ENCODE measurements around the gene PLN. TPM values are rescaled to one million over a fixed set of nuclear protein-coding genes. Genes with fewer than 3 reads are reported as not detected.

Gene PLN
- total and polyA plus RNA-seq, 2 experiments from 2014 or later, result 0.40 to 0.80 TPM

DNA sequence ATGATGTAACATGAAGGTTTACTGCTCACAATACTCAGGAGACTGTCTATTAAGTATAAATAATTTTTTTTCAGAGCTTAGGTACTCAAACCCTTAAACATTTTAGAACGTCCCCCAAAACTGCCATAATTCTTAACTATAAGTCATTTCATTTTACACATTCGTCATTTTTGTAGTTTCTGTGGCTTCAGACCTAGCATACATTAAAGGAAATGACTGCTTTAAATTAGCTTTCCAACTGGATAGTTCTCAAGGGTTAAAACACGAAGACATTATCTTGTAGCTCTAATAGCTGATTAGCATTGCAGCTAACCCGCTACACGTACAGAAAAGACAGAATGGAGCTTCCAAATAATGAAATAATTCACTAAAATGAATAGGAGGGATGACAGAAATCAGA is 24.9 kb upstream of the PLN start:
- H3K9me2 ChIP-seq (replicated peaks; ENCODE audit: insufficient read depth), result no peaks in the 10 kb centered on the region
- H3K9me3 ChIP-seq (ENCODE audit: low read depth), result no peaks in the 10 kb centered on the region
- no peaks in the 10 kb centered on the region for H3K27me3 ChIP-seq
- no peak overlapping the region for H3K27ac ChIP-seq
- WGBS (ENCODE audit: low lambda C conversion rate, missing lambda C conversion rate), result 93% methylated on average over 5 of the region's 5 CpGs
- no peak overlapping the region for H3K4me3 ChIP-seq
- peaks cover 46% of the 10 kb centered on the region for H3K79me2 ChIP-seq
- no peaks in the 10 kb centered on the region for H3K36me3 ChIP-seq (replicated peaks; ENCODE audit: insufficient read depth, low read depth)
- no peak overlapping the region for H2AFZ ChIP-seq
- no peak for TF ChIP-seq EZH2 (IDR thresholded peaks at IDR 0.05; ENCODE audit: borderline replicate concordance)
- no peak for TF ChIP-seq EZH2phosphoT487 (IDR thresholded peaks at IDR 0.05; ENCODE audit: low read depth, severe bottlenecking, unreplicated experiment)
- TF ChIP-seq, protein P1, sequence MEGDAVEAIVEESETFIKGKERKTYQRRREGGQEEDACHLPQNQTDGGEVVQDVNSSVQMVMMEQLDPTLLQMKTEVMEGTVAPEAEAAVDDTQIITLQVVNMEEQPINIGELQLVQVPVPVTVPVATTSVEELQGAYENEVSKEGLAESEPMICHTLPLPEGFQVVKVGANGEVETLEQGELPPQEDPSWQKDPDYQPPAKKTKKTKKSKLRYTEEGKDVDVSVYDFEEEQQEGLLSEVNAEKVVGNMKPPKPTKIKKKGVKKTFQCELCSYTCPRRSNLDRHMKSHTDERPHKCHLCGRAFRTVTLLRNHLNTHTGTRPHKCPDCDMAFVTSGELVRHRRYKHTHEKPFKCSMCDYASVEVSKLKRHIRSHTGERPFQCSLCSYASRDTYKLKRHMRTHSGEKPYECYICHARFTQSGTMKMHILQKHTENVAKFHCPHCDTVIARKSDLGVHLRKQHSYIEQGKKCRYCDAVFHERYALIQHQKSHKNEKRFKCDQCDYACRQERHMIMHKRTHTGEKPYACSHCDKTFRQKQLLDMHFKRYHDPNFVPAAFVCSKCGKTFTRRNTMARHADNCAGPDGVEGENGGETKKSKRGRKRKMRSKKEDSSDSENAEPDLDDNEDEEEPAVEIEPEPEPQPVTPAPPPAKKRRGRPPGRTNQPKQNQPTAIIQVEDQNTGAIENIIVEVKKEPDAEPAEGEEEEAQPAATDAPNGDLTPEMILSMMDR (IDR thresholded peaks at IDR 0.05; ENCODE audit: poor library complexity), result no peak
- DNase-seq (ENCODE audit: low spot score), result no peak
- H3K4me1 ChIP-seq (ENCODE audit: insufficient read depth), result no peaks in the 10 kb centered on the region
- H3K4me2 ChIP-seq, result no peak overlapping the region
- peaks cover 1% of the 10 kb centered on the region for H4K20me1 ChIP-seq (ENCODE audit: insufficient read depth, poor library complexity, severe bottlenecking)

DNA sequence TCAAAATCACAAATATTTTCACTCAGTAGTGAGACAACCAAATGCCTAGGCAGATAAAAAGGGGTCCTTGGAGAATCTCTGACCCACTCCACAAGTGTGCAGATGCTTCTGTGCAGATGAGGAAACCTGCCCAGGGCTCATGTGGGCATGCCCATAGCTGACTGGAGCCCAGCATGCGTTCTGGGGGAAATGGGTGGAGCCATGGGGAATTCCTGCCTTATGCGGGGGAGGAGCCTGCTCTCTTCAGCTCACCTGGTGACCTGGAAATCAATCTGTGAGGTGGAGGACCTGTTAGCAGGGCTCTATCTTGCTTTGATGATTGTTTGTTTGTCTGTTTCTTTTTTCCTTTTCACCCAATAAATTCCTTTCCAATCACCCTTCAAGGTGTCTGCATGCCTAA is 23.4 kb upstream of the PLN start:
- no peaks in the 10 kb centered on the region for H3K36me3 ChIP-seq (replicated peaks; ENCODE audit: insufficient read depth, low read depth)

DNA sequence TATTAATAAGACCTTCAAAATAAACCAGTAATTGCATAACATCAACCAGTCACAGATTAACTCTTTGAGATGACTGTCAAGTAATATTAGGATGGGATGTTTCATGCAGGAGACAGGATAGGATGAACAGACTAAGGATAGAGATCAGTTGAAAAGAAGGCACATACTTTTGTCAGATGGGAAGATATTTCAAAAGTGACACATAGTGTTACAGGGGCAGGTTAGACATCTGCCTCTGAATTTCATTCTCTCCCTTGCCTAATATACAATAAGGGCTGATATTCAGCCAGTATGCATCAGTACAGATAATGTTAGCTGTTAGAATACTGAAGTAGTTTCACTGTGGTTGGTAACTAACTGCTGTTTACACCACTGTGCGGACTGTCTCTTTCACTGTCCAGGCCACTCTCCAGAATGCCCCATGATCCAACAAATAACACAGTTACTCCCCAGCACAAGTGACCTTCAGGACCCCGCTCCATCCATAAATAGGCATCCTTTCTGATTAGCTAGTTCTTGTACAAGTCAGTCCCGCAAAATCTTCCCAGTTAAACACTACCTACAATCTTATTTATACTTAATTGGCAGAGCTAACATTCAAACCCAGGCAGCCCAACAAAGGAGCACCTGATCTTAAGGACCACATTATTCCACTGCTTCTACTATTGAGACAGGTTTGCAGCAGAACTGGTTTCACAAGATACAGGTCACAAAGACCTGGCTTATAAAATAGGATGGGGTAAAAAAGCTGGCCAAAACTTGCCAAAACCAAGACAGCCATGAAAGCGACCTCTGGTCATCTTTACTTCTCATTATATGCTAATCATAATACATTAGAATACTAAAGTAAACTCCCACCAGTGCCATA is 21.9 kb upstream of the PLN start:
- H2AFZ ChIP-seq, result no peak overlapping the region
- H3K27ac ChIP-seq, result no peak overlapping the region
- H3K79me2 ChIP-seq, result peaks cover 63% of the 10 kb centered on the region
- H4K20me1 ChIP-seq (ENCODE audit: insufficient read depth, poor library complexity, severe bottlenecking), result peaks cover 7% of the 10 kb centered on the region
- 100% methylated on average over 4 of the region's 4 CpGs for WGBS (ENCODE audit: low lambda C conversion rate, missing lambda C conversion rate)
- H3K36me3 ChIP-seq (replicated peaks; ENCODE audit: insufficient read depth, low read depth), result no peaks in the 10 kb centered on the region
- DNase-seq (ENCODE audit: low spot score), result no peak
- H3K4me1 ChIP-seq (ENCODE audit: insufficient read depth), result no peaks in the 10 kb centered on the region
- no peak for TF ChIP-seq EZH2 (IDR thresholded peaks at IDR 0.05; ENCODE audit: borderline replicate concordance)
- TF ChIP-seq, protein P1 (IDR thresholded peaks at IDR 0.05; ENCODE audit: poor library complexity), result no peak
- H3K4me2 ChIP-seq, result no peak overlapping the region
- H3K4me3 ChIP-seq, result no peak overlapping the region
- H3K9me3 ChIP-seq (ENCODE audit: low read depth), result peaks cover 5% of the 10 kb centered on the region
- no peaks in the 10 kb centered on the region for H3K27me3 ChIP-seq
- no peaks in the 10 kb centered on the region for H3K9me2 ChIP-seq (replicated peaks; ENCODE audit: insufficient read depth)

More for the DNA sequence above, 23.4 kb upstream of the PLN start:
- H3K4me2 ChIP-seq, result no peak overlapping the region
- H2AFZ ChIP-seq, result no peak overlapping the region
- peaks cover 55% of the 10 kb centered on the region for H3K79me2 ChIP-seq
- WGBS (ENCODE audit: low lambda C conversion rate, missing lambda C conversion rate), result 71% methylated on average over 2 of the region's 2 CpGs
- TF ChIP-seq, protein P1 (IDR thresholded peaks at IDR 0.05; ENCODE audit: poor library complexity), result no peak
- TF ChIP-seq EZH2 (IDR thresholded peaks at IDR 0.05; ENCODE audit: borderline replicate concordance) (no peak), EZH2phosphoT487 (IDR thresholded peaks at IDR 0.05; ENCODE audit: low read depth, severe bottlenecking, unreplicated experiment) (no peak)
- no peaks in the 10 kb centered on the region for H3K9me2 ChIP-seq (replicated peaks; ENCODE audit: insufficient read depth)
- H3K4me1 ChIP-seq (ENCODE audit: insufficient read depth), result no peaks in the 10 kb centered on the region
- no peaks in the 10 kb centered on the region for H3K27me3 ChIP-seq
- peak; percentile 12 for DNase-seq (ENCODE audit: low spot score)
- no peak overlapping the region for H3K4me3 ChIP-seq
- no peaks in the 10 kb centered on the region for H3K9me3 ChIP-seq (ENCODE audit: low read depth)
- H4K20me1 ChIP-seq (ENCODE audit: insufficient read depth, poor library complexity, severe bottlenecking), result peaks cover 7% of the 10 kb centered on the region
- H3K27ac ChIP-seq, result no peak overlapping the region

Measured in hepatocyte (in vitro differentiated cells).